Naive thymus-derived CD8-positive, alpha-beta T cell (primary cell): ENCODE data around the gene OLR1. TPM values are rescaled to one million over a fixed set of nuclear protein-coding genes. Genes with fewer than 3 reads are reported as not detected.
"Not testable (repeated sequence)": the region's sequence is repeated elsewhere in the genome, so short reads cannot be mapped to it uniquely, and the experiment has no call there.

Experiments
- ATAC-seq, 2 donors: fragments of 150-1000 bp; cut with Tn5 transposase in 1 of 2; sonication (Bioruptor Pico), chemical (Tn5 transposase) in 1 of 2; 1 replicate in 1 of 2; 2 replicates in 1 of 2; pipeline ENCODE4 v1.10.0; 2021; ENCODE audit warnings: mild to moderate bottlenecking in 2 of 2, moderate library complexity in 2 of 2
- POLR2A ChIA-PET: fragments of 350-600 bp; sonication (Branson Sonifier 250); formaldehyde crosslinking; loops from one replicate; lab custom pipeline; 2021; ENCODE audit warnings: antibody characterized with exemption; lab: Charles Lee
- DNase-seq, 10 donors: peaks; one replicate each; pipeline versions ENCODE4 v3.0.0 to v3.0.0-alpha.2; 2020 to 2022
- H3K27ac Mint-ChIP-seq, 10 donors: one replicate each; pipeline ENCODE4 v1.8.0; 2020 to 2022; ENCODE audit warnings: mild to moderate bottlenecking in 10 of 10, mixed read lengths in 10 of 10, moderate library complexity in 4 of 10, inconsistent platforms in 1 of 10
- H3K27me3 Mint-ChIP-seq, 5 donors: one replicate each; pipeline ENCODE4 v1.8.0; 2021 to 2022; ENCODE audit warnings: mixed read lengths in 5 of 5
- H3K36me3 Mint-ChIP-seq, 3 donors: one replicate each; pipeline ENCODE4 v1.8.0; 2020 to 2022; ENCODE audit warnings: mixed read lengths in 3 of 3, mild to moderate bottlenecking in 2 of 3, inconsistent platforms in 1 of 3
- H3K4me1 Mint-ChIP-seq, 4 donors: one replicate each; pipeline ENCODE4 v1.8.0; 2021 to 2022; ENCODE audit warnings: mixed read lengths in 4 of 4
- H3K4me3 Mint-ChIP-seq, 10 donors: one replicate each; pipeline ENCODE4 v1.8.0; 2020 to 2022; ENCODE audit warnings: mild to moderate bottlenecking in 10 of 10, mixed read lengths in 10 of 10, moderate library complexity in 6 of 10, inconsistent platforms in 1 of 10
- H3K9me3 Mint-ChIP-seq, 9 donors: one replicate each; pipeline ENCODE4 v1.8.0; 2020 to 2022; ENCODE audit warnings: mixed read lengths in 9 of 9, mild to moderate bottlenecking in 3 of 9, inconsistent platforms in 1 of 9, moderate library complexity in 1 of 9
- polyA plus RNA-seq, 3 donors: library from polyadenylated mRNA; unstranded; fragments of 300-500 nt; fragmentation: Illumina TruSeq; gene quantifications; one replicate each; pipeline ENCODE4 v1.2.3, GENCODE V29; 2021
- total RNA-seq, 8 experiments: library from RNA in 2 of 8; stranded (reverse) in 2 of 8; gene quantifications; one replicate each; pipeline ENCODE4 v1.2.3 and lab custom pipeline; 2021 to 2026

Gene OLR1
- total and polyA plus RNA-seq, 5 experiments from 2014 or later = not detected

GRCh38 chr12:10211101-10211939 is 39.4 kb upstream of the OLR1 start:
- Mint-ChIP-seq H3K27me3 (no peaks in the 10 kb centered on the region), H3K36me3 (peaks cover 0 to 1% (median 0%) of the 10 kb centered on the region in 3 donors), H3K27ac (peak overlapping the region in 8 of 10 donors; percentile 48 to 98 (median 96)), H3K4me1 (peaks cover 12 to 31% (median 27%) of the 10 kb centered on the region in 4 donors), H3K4me3 (peak overlapping the region in 6 of 10 donors; percentile 12 to 98 (median 91)), H3K9me3 (no peaks in the 10 kb centered on the region)
- POLR2A ChIA-PET = interaction anchor here (0.5 kb wide), 1 partner anchor 1378 kb away, joined by 3 read pairs; no protein-coding TSS in a partner anchor
- ATAC-seq (no peak), DNase-seq (no peak)

GRCh38 chr12:10210225-10210624 is 38.3 kb upstream of the OLR1 start:
- no peak overlapping the region for H3K4me3 Mint-ChIP-seq
- H3K9me3 Mint-ChIP-seq = no peaks in the 10 kb centered on the region
- H3K27ac Mint-ChIP-seq = no peak overlapping the region
- no peak for ATAC-seq
- peaks cover 0 to 1% (median 0%) of the 10 kb centered on the region in 3 donors for H3K36me3 Mint-ChIP-seq
- POLR2A ChIA-PET = interaction anchor here (0.7 to 0.8 kb wide), 2 partner anchors 19 to 79 kb away, joined by 3 to 4 read pairs; no protein-coding TSS in a partner anchor
- no peak for DNase-seq
- no peaks in the 10 kb centered on the region for H3K27me3 Mint-ChIP-seq
- peaks cover 12 to 25% (median 23%) of the 10 kb centered on the region in 4 donors for H3K4me1 Mint-ChIP-seq

- Mint-ChIP-seq H3K4me1 (peaks cover under 1 to 4% (median 4%) of the 10 kb centered on the region in 4 donors), H3K4me3 (no peak overlapping the region), H3K36me3 (no peaks in the 10 kb centered on the region), H3K27me3 (peaks cover 0 to 3% (median 0%) of the 10 kb centered on the region in 5 donors), H3K9me3 (no peaks in the 10 kb centered on the region), H3K27ac (no peak overlapping the region)
- no peak for DNase-seq
- ATAC-seq = no peak
- POLR2A ChIA-PET = interaction anchor here (0.7 kb wide), 1 partner anchor 37 kb away, joined by 8 read pairs; no protein-coding TSS in a partner anchor
These were observed 35.2 kb upstream of the OLR1 start for GRCh38 chr12:10207136-10207535.

GRCh38 chr12:10205220-10205807 is 33.4 kb upstream of the OLR1 start:
- ATAC-seq (no peak), DNase-seq (no peak)
- Mint-ChIP-seq H3K36me3 (no peaks in the 10 kb centered on the region), H3K4me3 (no peak overlapping the region), H3K27me3 (peaks cover 0 to 6% (median 0%) of the 10 kb centered on the region in 5 donors), H3K9me3 (no peaks in the 10 kb centered on the region), H3K27ac (no peak overlapping the region), H3K4me1 (no peaks in the 10 kb centered on the region)
- POLR2A ChIA-PET = no interaction called here

GRCh38 chr12:10204495-10204894 is 32.6 kb upstream of the OLR1 start:
- POLR2A ChIA-PET, ATAC-seq, H3K27ac Mint-ChIP-seq, H3K4me3 Mint-ChIP-seq, DNase-seq, H3K27me3 Mint-ChIP-seq, H3K36me3 Mint-ChIP-seq, H3K9me3 Mint-ChIP-seq, H3K4me1 Mint-ChIP-seq: not testable (repeated sequence)

GRCh38 chr12:10197879-10198278 is 25.9 kb upstream of the OLR1 start:
- no peaks in the 10 kb centered on the region for H3K9me3 Mint-ChIP-seq
- H3K27me3 Mint-ChIP-seq = peaks cover 5 to 19% (median 9%) of the 10 kb centered on the region in 5 donors
- peak overlapping the region in 1 of 10 donors; percentile 65 for H3K27ac Mint-ChIP-seq
- POLR2A ChIA-PET = no interaction called here
- DNase-seq (no peak), ATAC-seq (no peak)
- H3K4me3 Mint-ChIP-seq = peak overlapping the region in 1 of 10 donors; percentile 40
- H3K4me1 Mint-ChIP-seq = peaks cover 0 to 22% (median 4%) of the 10 kb centered on the region in 4 donors
- H3K36me3 Mint-ChIP-seq = no peaks in the 10 kb centered on the region

GRCh38 chr12:10196210-10196609 is 24.3 kb upstream of the OLR1 start:
- Mint-ChIP-seq H3K4me3 (peak overlapping the region in 2 of 10 donors; percentile 7 to 10), H3K4me1 (peaks cover 0 to 22% (median 4%) of the 10 kb centered on the region in 4 donors), H3K27me3 (peaks cover 5 to 19% (median 9%) of the 10 kb centered on the region in 5 donors), H3K27ac (peak overlapping the region in 2 of 10 donors; percentile 17 to 62), H3K9me3 (no peaks in the 10 kb centered on the region), H3K36me3 (no peaks in the 10 kb centered on the region)
- POLR2A ChIA-PET = interaction anchor here (0.6 kb wide), 1 partner anchor 30 kb away, joined by 4 read pairs; no protein-coding TSS in a partner anchor
- DNase-seq (no peak), ATAC-seq (no peak)

- Mint-ChIP-seq H3K27ac (no peak overlapping the region), H3K27me3 (peaks cover 5 to 21% (median 9%) of the 10 kb centered on the region in 5 donors), H3K9me3 (no peaks in the 10 kb centered on the region), H3K36me3 (no peaks in the 10 kb centered on the region), H3K4me3 (no peak overlapping the region), H3K4me1 (peaks cover 4 to 26% (median 10%) of the 10 kb centered on the region in 4 donors)
- POLR2A ChIA-PET = no interaction called here
- ATAC-seq = no peak
- DNase-seq = no peak
These were observed 22.3 kb upstream of the OLR1 start for GRCh38 chr12:10194160-10194670.

GRCh38 chr12:10191865-10192264 is 19.9 kb upstream of the OLR1 start:
- H3K27ac Mint-ChIP-seq = no peak overlapping the region
- peaks cover 5 to 21% (median 9%) of the 10 kb centered on the region in 5 donors for H3K27me3 Mint-ChIP-seq
- H3K36me3 Mint-ChIP-seq = no peaks in the 10 kb centered on the region
- no peak overlapping the region for H3K4me3 Mint-ChIP-seq
- ATAC-seq (no peak), DNase-seq (no peak)
- no peaks in the 10 kb centered on the region for H3K9me3 Mint-ChIP-seq
- POLR2A ChIA-PET = no interaction called here
- peaks cover 4 to 18% (median 10%) of the 10 kb centered on the region in 4 donors for H3K4me1 Mint-ChIP-seq

GRCh38 chr12:10190558-10191388 is 18.8 kb upstream of the OLR1 start:
- Mint-ChIP-seq H3K4me1 (peaks cover 4 to 9% (median 6%) of the 10 kb centered on the region in 4 donors), H3K36me3 (no peaks in the 10 kb centered on the region)
- POLR2A ChIA-PET = interaction anchor here (0.6 kb wide), 1 partner anchor 19 kb away, joined by 3 read pairs; no protein-coding TSS in a partner anchor

GRCh38 chr12:10189653-10190052 is 17.7 kb upstream of the OLR1 start:
- POLR2A ChIA-PET = interaction anchor here (0.7 kb wide), 1 partner anchor 17 kb away, joined by 3 read pairs; no protein-coding TSS in a partner anchor
- H3K4me1 Mint-ChIP-seq = peaks cover 4 to 6% (median 6%) of the 10 kb centered on the region in 4 donors
- ATAC-seq = no peak

More at GRCh38 chr12:10190558-10191388, 18.8 kb upstream of the OLR1 start:
- Mint-ChIP-seq H3K4me3 (no peak overlapping the region), H3K27me3 (peaks cover 8 to 23% (median 12%) of the 10 kb centered on the region in 5 donors), H3K9me3 (no peaks in the 10 kb centered on the region), H3K27ac (peak overlapping the region in 1 of 10 donors; percentile 16)
- DNase-seq (peak; percentile 15 to 77 (median 48)), ATAC-seq (peak; percentile 100)

GRCh38 chr12:10186958-10187357 is 15.0 kb upstream of the OLR1 start:
- ATAC-seq, H3K27ac Mint-ChIP-seq, H3K9me3 Mint-ChIP-seq, H3K4me3 Mint-ChIP-seq, POLR2A ChIA-PET, H3K36me3 Mint-ChIP-seq, DNase-seq: not testable (repeated sequence)
- Mint-ChIP-seq H3K4me1 (peaks cover 4 to 12% (median 6%) of the 10 kb centered on the region in 4 donors), H3K27me3 (peaks cover 0 to 26% (median 9%) of the 10 kb centered on the region in 5 donors)

More at GRCh38 chr12:10189653-10190052, 17.7 kb upstream of the OLR1 start:
- Mint-ChIP-seq H3K27me3 (peaks cover 8 to 27% (median 14%) of the 10 kb centered on the region in 5 donors), H3K9me3 (no peaks in the 10 kb centered on the region), H3K27ac (peak overlapping the region in 1 of 10 donors; percentile 43), H3K36me3 (no peaks in the 10 kb centered on the region), H3K4me3 (no peak overlapping the region)
- no peak for DNase-seq
